Measurements from ENCODE around the gene SMAGP.

SMAGP gene

GRCh38 chr12:51198568-51199365 is 71.4 kb downstream of the SMAGP start:
- no peak for DNase-seq (ENCODE audit: low read depth in 1 of 2, low spot score in 1 of 2)

DNA sequence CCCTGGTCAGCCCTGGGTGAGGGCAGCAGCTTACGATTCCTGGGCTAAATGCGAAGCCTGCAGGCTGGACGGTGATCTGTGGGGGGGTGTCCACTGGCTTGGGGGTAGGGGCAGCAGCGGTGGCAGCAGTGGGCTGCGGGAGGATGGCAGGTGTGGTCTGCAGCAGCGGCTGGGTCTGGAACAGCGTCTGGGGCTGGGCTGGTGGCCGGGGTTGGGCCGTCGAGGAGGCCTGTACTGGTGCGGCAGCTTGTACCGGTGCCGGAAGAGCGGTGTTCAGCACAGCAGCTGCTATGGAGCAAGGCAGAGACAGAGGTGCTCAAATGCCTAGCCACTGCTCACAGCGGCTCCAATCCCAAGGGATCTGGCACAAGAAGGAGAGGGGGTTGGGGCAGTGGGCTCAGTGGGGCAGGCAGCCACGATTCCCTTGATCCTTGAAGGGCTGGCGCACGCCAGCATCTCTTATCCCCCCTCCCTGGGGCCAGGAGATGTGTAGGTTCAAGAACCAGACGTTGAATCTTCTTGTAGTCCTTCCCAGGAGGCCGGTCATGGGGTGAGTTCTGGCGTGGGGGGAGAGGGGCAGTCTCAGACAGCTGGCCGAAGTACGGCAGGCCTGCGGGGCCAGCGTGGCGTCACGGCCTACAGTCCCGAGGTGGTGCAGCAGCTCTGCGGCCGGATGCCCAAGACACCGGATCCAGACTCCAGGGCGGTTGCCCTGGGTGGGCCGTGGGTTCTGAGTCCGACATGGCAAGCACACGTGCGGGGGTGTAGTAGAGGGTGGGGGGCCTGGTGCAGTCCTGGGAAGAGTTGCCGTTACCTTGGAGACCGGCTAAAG is 72.3 kb downstream of the SMAGP start:
- DNase-seq (ENCODE audit: low read depth in 1 of 2, low spot score in 1 of 2): no peak

- no peak for DNase-seq (ENCODE audit: low read depth in 1 of 2, low spot score in 1 of 2)
Measured at GRCh38 chr12:51196547-51196946, 73.7 kb downstream of the SMAGP start.

DNA sequence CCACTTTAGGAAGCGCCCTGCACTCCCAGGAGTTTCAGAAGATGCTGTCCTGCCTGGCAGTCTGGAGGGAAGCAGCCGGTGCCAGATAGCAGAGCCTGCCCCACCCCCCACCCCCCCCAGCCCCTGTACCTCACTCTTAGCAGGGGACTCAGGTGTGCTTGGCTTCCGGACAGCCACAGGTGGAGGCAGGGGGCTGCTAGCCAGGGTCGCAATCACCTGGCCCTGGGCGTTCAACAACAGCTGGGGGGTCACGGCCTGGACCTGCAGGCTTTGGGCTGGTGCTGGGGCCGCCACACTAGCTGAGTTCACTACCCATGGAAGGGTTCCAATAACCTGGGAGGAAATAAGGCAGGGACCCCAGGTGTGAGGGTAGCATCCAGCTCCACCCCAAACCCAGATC is 74.4 kb downstream of the SMAGP start:
- DNase-seq (ENCODE audit: low read depth in 1 of 2, low spot score in 1 of 2): no peak

All from activated T-helper 1 cell treated with anti-CD3 and anti-CD28 coated beads, Interleukin-2, amount 50 U/mL, for 16 hours (primary cell).